Bronchial epithelial cell (primary cell): ENCODE measurements around the gene TYROBP. TPM values are rescaled to one million over a fixed set of nuclear protein-coding genes. Genes with fewer than 3 reads are reported as not detected.

Experiments
- DNase-seq: peaks from one replicate; pipeline ENCODE4 v3.0.0-alpha.2; 2010; ENCODE audit warnings: low read depth
- FAIRE-seq: peaks from 2 replicates; lab custom pipeline; 2011; peaks lifted over from hg19 to GRCh38; lab: Jason Lieb, UNC
- H3K27me3 ChIP-seq: 2 replicates; pipeline ENCODE4 v1.5.1; 2011; ENCODE audit warnings: low read length; ENCODE audit not compliant: control insufficient read depth, insufficient read depth
- H3K36me3 ChIP-seq: 2 replicates; pipeline ENCODE4 v1.5.1; 2011; ENCODE audit warnings: low read length; ENCODE audit not compliant: control insufficient read depth, insufficient read depth
- H3K4me3 ChIP-seq: 2 replicates; pipeline ENCODE4 v1.5.1; 2011; ENCODE audit warnings: mild to moderate bottlenecking, low read depth, low read length, control low read depth
- total RNA-seq: library from RNA; depleted of rRNA; stranded (reverse); fragments of >200 nt; gene quantifications from 2 replicates; pipeline ENCODE4 v1.2.1, GENCODE V29; 2014
- TF ChIP-seq, protein P1 (sequence below): IDR thresholded peaks from 2 replicates; pipeline ENCODE4 v1.5.1; 2011; ENCODE audit warnings: mild to moderate bottlenecking, moderate library complexity, low read length, control low read depth, inconsistent platforms; ENCODE audit not compliant: insufficient read depth, severe bottlenecking

Gene TYROBP
- total RNA-seq, 1 donor from 2014 or later: not detected

- no peak for FAIRE-seq
- H3K36me3 ChIP-seq: no peaks in the 10 kb centered on the region
- H3K27me3 ChIP-seq: peaks cover 1% of the 10 kb centered on the region
- H3K4me3 ChIP-seq: no peak overlapping the region
- TF ChIP-seq, protein P1, sequence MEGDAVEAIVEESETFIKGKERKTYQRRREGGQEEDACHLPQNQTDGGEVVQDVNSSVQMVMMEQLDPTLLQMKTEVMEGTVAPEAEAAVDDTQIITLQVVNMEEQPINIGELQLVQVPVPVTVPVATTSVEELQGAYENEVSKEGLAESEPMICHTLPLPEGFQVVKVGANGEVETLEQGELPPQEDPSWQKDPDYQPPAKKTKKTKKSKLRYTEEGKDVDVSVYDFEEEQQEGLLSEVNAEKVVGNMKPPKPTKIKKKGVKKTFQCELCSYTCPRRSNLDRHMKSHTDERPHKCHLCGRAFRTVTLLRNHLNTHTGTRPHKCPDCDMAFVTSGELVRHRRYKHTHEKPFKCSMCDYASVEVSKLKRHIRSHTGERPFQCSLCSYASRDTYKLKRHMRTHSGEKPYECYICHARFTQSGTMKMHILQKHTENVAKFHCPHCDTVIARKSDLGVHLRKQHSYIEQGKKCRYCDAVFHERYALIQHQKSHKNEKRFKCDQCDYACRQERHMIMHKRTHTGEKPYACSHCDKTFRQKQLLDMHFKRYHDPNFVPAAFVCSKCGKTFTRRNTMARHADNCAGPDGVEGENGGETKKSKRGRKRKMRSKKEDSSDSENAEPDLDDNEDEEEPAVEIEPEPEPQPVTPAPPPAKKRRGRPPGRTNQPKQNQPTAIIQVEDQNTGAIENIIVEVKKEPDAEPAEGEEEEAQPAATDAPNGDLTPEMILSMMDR: no peak
- DNase-seq: no peak
Measured at GRCh38 chr19:35928507-35928906, 20.4 kb upstream of the TYROBP start.

DNA sequence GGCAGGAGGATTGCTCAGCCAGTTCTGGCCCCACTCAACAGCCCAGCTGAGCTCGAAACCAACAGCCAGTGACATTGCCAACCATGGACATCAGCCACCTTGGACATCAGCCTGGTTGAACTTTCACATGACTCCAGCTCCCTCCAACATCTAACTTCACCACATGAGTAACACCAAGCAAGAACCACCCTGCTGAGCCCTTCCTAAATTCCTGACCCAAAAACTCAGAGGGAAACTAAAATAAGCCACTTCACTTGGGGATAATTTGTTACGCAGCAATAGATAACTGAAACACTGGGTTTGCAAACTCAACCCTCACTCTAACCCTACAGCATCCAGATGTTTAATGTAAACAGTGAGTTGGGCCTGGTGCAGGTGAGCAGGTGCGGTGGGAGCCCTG, 17.4 kb upstream of the TYROBP start:
- FAIRE-seq: no peak
- DNase-seq: no peak
- Histone ChIP-seq H3K27me3 (peaks cover 1% of the 10 kb centered on the region), H3K4me3 (no peak overlapping the region), H3K36me3 (no peaks in the 10 kb centered on the region)
- TF ChIP-seq, protein P1: no peak

GRCh38 chr19:35921012-35921411, 12.9 kb upstream of the TYROBP start:
- H3K4me3 ChIP-seq: no peak overlapping the region
- no peak for FAIRE-seq
- TF ChIP-seq, protein P1: no peak
- H3K36me3 ChIP-seq: no peaks in the 10 kb centered on the region
- no peak for DNase-seq
- no peaks in the 10 kb centered on the region for H3K27me3 ChIP-seq

DNA sequence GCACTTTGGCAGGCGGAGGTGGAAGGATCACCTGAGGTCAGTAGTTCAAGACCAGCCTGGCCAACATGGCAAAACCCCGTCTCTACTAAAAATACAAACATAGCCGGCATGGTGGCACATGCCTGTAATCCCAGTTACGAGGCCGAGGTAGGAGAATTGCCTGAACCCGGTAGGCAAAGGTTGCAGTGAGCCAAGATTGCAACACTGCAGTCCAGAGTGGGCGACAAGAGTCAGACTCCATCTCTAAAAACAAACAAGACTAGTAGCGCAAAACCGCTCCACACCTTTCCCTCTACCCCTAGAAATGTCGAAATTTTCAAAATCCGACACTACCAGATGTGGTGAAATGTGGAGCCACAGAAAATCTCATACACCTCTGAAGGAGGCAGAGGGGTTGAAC, 11.2 kb upstream of the TYROBP start:
- Histone ChIP-seq H3K4me3 (no peak overlapping the region), H3K36me3 (no peaks in the 10 kb centered on the region), H3K27me3 (no peaks in the 10 kb centered on the region)
- no peak for FAIRE-seq
- TF ChIP-seq, protein P1: no peak
- no peak for DNase-seq

DNA sequence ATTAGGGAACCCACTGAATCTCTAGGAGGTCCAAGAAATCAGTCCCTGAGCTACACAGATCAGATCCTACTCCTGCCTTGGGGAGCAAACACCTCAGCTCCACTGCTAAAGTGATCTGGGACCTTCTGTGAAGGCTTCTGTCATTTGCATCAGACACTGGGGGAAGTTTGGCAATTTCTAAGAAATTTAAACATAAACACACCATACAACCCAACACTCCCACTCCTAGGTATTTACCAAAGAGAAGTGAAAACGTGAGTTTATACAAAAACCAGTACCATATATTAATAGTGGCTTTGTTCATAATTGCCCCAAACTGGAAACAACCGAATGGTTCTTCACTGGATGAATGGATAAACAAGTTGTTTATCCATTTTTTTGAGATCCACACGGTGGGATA, 7.3 kb upstream of the TYROBP start:
- H3K4me3 ChIP-seq: no peak overlapping the region
- DNase-seq: no peak
- FAIRE-seq: no peak
- TF ChIP-seq, protein P1: no peak
- H3K36me3 ChIP-seq: no peaks in the 10 kb centered on the region
- no peaks in the 10 kb centered on the region for H3K27me3 ChIP-seq

DNA sequence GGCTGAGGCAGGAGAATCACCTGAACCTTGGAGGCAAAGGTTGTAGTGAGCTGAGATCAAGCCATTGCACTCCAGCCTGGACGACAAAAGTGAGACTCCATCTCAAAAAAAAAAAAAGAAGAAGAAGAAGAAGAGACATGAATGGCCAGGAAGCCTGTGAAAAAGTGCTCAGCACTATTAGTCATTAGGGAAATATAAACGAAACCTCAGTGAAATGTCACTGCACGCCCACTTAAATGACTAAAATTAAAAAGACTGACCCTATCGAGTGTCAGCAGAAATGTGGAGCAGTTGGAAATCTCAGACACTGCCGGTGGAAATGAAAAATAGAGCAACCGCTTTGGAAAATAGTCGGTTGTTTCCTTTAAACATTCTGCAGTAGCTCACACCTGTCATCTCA, 5.5 kb upstream of the TYROBP start:
- TF ChIP-seq, protein P1: no peak
- no peaks in the 10 kb centered on the region for H3K36me3 ChIP-seq
- DNase-seq (peak; percentile 69), FAIRE-seq (no peak)
- no peak overlapping the region for H3K4me3 ChIP-seq
- H3K27me3 ChIP-seq: no peaks in the 10 kb centered on the region
